ENCODE data around the gene MTA3. TPM values are rescaled to one million over a fixed set of nuclear protein-coding genes. Genes with fewer than 3 reads are reported as not detected.

MTA3 gene
- total RNA-seq, 4 donors from 2014 or later, result 25.6 to 89.1 (median 64.0) TPM

DNA sequence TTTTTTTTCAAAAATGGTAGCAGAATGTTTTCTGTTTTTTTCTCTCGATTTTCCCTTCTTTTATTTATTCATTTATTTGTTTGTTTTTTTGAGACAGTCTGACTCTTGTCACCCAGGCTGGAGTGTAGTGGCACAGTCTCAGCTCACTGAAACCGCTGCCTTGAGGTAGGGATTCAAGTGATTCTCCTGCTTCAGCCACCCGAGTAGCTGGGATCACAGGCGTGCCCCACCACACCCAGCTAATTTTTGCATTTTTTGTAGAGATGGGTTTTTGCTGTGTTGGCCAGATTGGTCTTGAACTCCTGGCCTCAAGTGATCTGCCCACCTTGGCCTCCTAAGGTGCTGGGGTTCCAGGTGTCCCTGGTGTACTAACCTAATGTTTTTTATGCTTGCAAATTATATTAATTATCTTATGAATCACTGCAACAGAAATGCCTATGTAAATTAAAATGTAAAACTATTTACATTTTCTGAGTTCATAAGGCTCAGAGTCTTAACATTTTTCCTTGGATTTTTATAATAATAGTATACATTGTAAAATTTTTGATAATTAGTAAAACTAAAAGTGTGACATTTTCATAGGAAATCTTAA is 19.2 kb downstream of the MTA3 start:
- no peak for DNase-seq
- no peak overlapping the region for H3K4me3 ChIP-seq
- no peaks in the 10 kb centered on the region for H3K27me3 ChIP-seq
- no peaks in the 10 kb centered on the region for H3K4me1 ChIP-seq
- no peaks in the 10 kb centered on the region for H3K36me3 ChIP-seq
- TF ChIP-seq POLR2A (IDR thresholded peaks at IDR 0.05), result no peak
- TF ChIP-seq CTCF (IDR thresholded peaks at IDR 0.05), result no peak
- H3K27ac ChIP-seq, result no peak overlapping the region
- intact Hi-C loops (cut with DNase I; ENCODE audit: low total_unique reads), result no loop called here
- H3K9me3 ChIP-seq, result no peaks in the 10 kb centered on the region

GRCh38 chr2:42588121-42588520 is 19.7 kb downstream of the MTA3 start:
- no peak for DNase-seq
- intact Hi-C loops (cut with DNase I; ENCODE audit: low total_unique reads), result no loop called here
- H3K4me3 ChIP-seq, result no peak overlapping the region
- H3K4me1 ChIP-seq, result no peaks in the 10 kb centered on the region
- no peaks in the 10 kb centered on the region for H3K9me3 ChIP-seq
- TF ChIP-seq POLR2A (IDR thresholded peaks at IDR 0.05) (no peak), CTCF (IDR thresholded peaks at IDR 0.05) (no peak)
- no peak overlapping the region for H3K27ac ChIP-seq
- no peaks in the 10 kb centered on the region for H3K36me3 ChIP-seq
- no peaks in the 10 kb centered on the region for H3K27me3 ChIP-seq

DNA sequence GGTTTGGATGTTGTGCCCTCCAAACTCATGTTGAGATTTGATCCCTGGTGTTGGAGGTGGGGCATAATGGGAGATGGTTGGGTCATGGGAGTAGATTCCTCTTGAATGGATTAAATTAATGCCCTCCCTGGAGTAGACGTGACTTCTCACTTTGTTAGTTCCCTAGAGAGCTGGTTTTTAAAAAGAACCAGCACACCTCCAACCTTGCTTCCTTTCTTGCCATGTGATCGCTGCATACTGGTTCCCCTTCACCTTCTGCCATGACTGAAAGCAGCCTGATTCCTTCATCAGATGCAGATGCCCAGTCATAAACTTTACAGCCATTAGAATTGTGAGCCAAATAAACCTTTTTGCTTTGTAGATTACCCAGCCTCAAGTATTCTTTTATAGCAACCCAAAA is 21.7 kb downstream of the MTA3 start:
- H3K27me3 ChIP-seq, result no peaks in the 10 kb centered on the region
- no peaks in the 10 kb centered on the region for H3K36me3 ChIP-seq
- H3K4me1 ChIP-seq, result no peaks in the 10 kb centered on the region
- DNase-seq, result no peak
- H3K27ac ChIP-seq, result no peak overlapping the region
- intact Hi-C loops (cut with DNase I; ENCODE audit: low total_unique reads), result no loop called here
- TF ChIP-seq CTCF (IDR thresholded peaks at IDR 0.05) (no peak), POLR2A (IDR thresholded peaks at IDR 0.05) (no peak)
- H3K9me3 ChIP-seq, result no peaks in the 10 kb centered on the region
- H3K4me3 ChIP-seq, result no peak overlapping the region

- no peak overlapping the region for H3K27ac ChIP-seq
- H3K4me1 ChIP-seq, result no peaks in the 10 kb centered on the region
- no peak for DNase-seq
- no peaks in the 10 kb centered on the region for H3K9me3 ChIP-seq
- no peaks in the 10 kb centered on the region for H3K36me3 ChIP-seq
- H3K27me3 ChIP-seq, result no peaks in the 10 kb centered on the region
- TF ChIP-seq POLR2A (IDR thresholded peaks at IDR 0.05) (no peak), CTCF (IDR thresholded peaks at IDR 0.05) (no peak)
- intact Hi-C loops (cut with DNase I; ENCODE audit: low total_unique reads), result no loop called here
- no peak overlapping the region for H3K4me3 ChIP-seq
These were observed 24.9 kb downstream of the MTA3 start for GRCh38 chr2:42593282-42593681.

DNA sequence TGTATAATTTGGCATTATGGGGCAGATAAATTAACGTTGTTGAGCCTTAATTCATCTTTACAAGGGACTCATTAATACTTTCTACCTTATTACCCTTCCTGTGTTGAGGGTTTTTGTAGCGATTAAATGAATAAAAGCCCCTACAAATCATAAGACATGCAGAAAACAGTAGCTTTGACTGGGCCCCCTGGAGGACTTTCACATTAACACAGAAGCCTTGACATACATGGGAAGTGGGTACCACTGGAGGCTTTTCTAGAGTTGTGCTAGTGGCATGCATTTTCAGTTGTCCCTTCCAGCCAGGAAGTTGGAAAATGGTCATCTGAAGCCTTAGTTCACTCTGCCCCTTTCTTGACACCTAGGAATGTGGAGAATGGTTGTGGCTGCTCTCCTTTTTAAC is 30.2 kb downstream of the MTA3 start:
- no peak overlapping the region for H3K27ac ChIP-seq
- TF ChIP-seq CTCF (IDR thresholded peaks at IDR 0.05) (no peak), POLR2A (IDR thresholded peaks at IDR 0.05) (no peak)
- no peak for DNase-seq
- H3K9me3 ChIP-seq, result no peaks in the 10 kb centered on the region
- no peaks in the 10 kb centered on the region for H3K27me3 ChIP-seq
- intact Hi-C loops (cut with DNase I; ENCODE audit: low total_unique reads), result no loop called here
- no peaks in the 10 kb centered on the region for H3K4me1 ChIP-seq
- H3K36me3 ChIP-seq, result no peaks in the 10 kb centered on the region
- no peak overlapping the region for H3K4me3 ChIP-seq
